HG03442 (cell line): ENCODE data around the gene ARRB1.
"Not testable (repeated sequence)": the region's sequence is repeated elsewhere in the genome, so short reads cannot be mapped to it uniquely, and the experiment has no call there.

Experiments
- ATAC-seq: cut with Tn5 transposase; IDR thresholded peaks from one replicate; pipeline ENCODE4 v1.9.1; 2021; ENCODE audit warnings: mild to moderate bottlenecking, moderate library complexity; ENCODE audit not compliant: unreplicated experiment

The ARRB1 gene

DNA sequence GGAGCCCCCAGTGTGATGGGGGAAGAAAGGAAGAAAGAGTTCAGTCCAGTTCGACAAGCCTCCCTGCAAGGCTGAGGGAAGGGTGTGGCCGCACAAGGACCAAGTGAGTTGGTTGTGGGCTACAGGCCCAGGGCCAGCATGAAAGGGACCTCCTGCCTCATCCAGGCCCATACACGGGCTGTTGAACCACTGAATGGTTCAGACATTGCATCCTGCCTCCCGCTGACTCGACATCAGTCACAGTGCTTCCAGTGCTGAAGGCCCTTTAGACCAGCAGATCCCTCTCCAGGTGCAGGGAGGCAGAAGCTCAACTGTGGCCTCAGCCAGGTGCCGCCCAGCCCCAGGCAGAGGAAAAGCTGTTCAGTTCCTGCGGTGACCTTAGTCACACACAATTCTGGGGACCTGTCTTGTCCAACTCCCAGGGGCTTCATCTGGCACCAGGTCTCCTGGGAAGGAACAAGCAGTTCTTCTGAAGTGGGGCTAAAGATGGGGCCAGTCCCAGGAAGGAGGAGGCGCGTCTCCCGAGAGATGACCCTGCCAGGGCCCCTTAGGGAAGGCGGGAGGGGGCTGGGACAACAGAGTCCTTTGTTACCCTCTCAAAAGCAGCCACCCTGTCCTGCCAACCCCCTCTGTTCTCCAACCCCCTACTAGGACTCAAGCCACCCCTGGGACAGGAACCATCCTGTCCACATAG is 6.6 kb downstream of the ARRB1 start:
- no peak for ATAC-seq

DNA sequence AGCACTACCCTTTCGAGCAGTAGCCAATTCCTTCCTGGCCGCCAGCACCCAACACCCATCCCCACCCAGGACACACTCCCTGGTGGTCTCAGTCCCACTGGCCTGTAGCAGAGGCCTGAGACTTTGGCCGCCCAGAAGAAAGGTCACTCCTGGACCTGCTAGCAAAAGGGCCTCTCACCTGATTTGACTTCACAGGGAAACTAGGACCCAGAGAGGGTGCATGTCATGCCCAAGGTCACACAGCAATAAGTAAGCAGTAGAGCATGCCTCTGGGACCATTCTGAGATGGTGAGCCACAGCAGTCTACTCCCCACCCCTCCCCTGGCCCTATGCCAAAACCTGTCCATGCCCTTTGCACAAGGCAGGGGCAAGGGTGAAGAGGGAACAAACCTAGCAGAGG is 7.3 kb downstream of the ARRB1 start:
- ATAC-seq = no peak

DNA sequence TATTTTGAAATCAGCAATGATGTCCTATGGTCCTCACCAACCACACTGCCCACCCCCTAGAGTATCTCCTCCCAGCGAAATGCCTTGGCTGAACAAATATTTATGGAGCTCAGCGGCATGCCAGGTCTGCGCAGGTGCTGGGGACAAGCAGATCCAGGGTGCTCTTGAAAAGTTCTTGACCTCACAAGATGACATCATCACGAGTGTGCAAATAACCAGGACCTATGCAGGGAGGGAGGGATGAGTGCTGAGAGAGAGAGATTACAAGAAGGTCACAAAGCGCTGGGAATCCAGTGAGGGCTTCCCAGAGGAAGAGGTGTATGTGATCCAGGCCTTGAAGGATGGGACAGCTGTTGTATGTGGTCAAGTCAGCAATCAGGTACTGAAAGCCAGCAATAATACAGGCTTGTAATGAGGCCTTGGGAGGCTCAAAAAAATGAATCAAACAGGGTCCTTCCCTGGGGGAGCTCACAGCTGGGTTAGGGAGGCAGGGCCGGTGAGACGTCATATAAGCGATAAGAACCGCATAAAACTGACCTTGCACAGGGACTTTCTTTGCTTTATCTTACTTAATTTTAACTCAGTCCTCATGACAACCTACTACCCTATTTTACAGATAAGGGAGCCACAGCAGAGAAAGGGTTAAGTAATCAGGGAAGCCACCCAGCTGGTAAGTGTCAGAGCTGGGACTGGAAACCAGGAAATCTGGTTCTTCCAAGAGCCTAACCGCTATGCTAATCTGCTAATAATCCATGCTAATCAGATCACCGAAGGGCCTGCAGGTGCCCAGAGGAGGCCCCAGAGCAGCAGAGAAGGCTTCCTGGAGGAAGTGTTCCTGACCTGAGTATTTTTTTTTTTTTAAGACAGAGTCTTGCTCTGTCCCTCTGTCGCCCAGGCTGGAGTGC is 8.2 kb downstream of the ARRB1 start:
- no peak for ATAC-seq

DNA sequence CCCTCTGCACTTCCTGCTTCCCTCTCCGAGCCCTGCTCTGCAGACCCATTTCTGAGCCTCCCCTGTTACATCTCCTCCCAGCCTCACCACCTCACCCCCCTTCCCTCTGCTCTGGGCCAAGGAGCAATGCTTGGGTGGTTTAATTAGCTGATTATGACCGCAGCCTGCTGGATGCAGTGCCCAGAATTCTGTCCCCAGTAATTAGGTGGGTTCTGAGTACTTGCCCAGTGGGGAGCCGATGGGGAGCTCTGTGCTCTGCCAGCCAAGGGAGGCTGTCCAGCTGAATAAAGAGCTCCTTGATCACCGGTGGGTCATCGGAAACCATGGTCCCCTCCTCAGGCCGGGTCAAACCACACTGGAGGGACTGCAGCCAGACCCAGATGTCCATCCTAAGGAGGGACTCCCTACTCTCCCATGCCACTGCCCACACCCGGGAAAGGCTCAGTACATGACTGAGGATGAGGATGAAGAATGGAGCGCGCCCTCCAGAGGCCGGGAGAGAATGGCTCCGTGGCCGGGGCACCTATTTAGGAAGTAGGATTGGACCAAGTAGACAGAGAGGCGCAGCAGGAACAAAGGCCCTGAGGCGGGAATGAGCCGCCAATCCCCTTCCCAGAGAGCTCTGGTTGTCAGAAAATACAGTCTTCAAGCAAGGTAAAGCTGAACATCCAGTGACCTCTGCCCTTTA is 9.1 kb downstream of the ARRB1 start:
- no peak for ATAC-seq

DNA sequence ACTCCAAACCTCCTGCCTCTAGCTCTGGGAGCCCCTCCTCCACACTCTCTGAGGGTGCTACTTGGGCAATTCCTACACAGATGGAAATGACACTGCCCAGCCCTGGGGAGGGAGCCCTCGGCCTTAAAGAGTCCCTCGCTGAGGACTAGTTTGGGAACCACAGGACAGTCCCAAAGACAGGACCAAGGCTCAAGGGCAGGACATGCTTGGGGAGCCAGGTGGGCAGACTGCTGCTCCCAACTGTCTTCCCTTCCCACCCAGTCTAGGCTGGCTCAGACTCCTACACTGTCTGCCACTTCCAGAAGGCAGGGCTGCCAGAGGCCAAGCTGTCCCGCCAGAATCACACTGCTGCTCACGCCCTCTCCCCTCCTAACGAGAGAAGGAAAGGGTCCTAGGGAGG is 9.8 kb downstream of the ARRB1 start:
- no peak for ATAC-seq

DNA sequence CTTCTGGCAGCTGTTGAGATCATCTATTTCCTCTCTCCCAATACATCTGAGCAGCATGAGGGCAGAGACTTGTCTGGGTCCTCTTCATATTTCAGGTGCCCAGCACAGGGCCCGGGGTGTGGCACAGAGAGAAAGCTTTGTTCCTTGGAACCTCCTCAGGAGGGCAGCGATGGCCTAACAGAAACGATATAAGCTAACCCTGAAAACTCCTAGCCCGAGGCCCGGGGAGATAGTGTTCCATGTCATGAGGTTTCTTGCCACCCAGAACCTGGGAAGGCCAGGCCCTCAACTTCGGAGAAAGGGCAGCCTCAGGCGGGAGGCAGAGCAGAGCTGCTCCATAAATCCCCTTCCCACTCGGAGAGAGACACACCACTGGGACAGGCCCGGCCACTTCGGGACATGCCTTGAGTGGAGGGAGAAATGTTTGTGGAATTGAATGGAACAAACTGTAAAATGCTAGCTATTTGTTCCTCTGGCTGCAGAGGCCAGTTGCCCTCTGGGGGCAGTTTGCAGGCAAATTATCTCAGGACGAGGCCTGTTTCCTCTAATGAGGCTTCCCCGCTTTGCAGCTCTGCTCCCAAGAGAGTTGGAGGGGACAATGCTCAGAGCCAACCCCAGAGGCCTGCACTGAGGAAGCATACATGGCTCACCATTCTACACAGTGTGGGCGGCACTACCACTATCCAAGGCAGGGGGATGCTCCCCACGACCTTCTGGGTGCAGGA is 11.6 kb downstream of the ARRB1 start:
- ATAC-seq = peak; percentile 38

DNA sequence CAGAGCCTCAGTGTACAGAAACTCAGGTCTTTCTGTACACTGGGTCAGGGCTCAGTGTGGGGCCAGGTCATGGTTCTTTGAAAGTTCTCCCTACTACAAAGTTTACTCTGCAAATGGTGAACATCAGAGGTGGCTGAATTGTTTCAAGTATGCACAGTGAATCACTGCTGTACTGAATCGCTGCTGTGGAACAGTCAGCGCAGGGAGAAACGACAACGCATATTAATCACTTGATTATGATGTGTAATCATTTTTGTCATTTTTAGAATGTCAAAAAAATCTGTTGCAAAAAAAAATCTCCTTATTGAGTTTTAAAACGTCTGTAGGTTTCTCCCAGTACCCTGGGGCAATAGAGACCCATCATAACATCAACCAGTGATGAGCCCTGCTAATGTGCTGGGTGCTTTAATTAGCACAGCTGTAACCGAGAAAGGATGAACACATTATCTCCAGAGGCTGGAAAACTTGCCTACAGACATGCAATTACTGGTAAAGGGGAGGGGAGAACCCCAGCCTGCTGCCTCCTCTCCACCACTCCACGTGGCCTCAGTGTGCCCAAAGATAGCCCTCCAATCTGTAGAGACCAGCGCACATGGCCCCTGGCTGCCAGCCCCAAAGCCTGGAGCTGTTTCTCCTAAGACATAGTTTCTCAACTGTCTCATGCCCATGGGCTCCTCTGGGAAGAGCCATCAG is 12.8 kb downstream of the ARRB1 start:
- no peak for ATAC-seq

DNA sequence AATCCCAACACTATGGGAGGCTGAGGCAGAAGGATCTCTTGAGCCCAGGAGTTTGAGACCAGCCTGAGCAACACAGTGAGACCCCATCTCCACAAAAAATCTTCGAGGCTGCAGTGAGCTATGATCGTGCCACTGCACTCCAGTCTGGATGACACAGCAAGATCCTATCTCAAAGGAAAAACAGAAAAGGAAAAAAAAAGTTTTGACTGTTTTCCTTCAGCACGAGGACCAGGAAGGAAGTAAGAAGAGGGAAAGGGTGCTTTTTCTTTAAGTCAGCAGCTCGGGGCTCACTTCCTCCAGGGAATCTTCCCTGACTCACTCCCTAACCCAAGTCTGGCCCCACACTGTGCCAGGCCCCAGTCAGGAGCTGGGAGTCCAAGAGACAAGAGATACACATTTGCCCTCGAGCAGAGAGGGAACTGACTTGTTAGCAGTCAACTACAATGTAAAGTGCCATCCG is 14.2 kb downstream of the ARRB1 start:
- ATAC-seq = no peak

DNA sequence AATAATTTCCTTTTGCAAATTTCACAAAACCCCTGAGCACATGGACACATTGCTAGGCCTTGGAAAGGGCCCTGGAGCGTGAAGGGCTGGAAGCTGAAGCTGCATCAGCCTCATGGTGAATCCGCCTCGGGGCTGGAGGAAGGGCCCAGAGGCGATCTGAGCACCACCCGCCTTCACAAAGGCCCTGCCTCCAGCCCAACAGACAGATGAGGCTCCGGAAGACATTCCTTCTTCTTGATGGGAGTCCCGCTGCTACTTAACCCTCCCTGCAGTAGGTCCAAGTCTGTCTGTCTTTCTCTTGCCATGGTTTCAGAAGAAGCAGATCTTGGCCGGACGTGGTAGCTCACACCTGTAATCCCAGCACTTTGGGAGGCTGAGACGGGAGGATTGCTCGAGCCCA is 16.5 kb downstream of the ARRB1 start:
- ATAC-seq = no peak

DNA sequence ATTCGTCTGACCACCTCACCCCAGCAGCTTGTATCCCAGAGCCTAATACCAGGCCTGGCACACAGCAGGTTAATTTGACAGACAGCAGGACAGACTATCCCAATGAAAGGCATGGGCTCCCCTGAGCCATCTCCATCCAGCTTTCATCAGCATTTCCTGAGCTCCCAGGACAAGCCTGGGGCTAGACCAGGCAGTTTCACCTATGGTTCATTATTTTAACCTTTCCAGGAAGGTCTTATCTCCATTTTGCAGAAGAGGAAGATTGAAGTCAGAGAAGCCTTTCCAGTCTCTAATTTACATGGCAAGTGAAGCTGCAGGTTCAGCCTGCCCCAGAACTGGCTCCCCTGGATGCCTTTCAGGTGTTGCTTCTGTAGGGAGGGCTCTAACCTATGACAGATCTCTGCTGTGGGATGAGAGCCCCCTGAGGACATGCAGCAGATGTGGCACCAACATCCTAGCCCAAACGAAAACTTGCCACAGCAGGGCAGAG is 17.0 kb downstream of the ARRB1 start:
- ATAC-seq = no peak

DNA sequence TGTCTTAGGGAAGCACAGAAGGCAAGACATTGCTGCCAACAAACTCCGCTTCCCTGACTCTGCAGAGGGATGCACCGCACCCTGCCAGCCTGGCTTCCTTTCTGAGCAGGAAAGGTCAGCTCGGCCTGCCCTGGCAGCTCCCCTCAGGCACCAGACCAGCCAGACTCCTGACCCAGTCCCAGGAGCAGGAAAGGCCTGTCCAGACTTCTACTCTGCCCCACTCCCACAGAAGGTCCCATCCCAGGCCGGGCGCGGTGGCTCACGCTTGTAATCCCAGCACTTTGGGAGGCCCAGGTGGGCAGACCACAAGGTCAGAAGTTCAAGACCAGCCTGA is 17.7 kb downstream of the ARRB1 start:
- ATAC-seq = no peak

DNA sequence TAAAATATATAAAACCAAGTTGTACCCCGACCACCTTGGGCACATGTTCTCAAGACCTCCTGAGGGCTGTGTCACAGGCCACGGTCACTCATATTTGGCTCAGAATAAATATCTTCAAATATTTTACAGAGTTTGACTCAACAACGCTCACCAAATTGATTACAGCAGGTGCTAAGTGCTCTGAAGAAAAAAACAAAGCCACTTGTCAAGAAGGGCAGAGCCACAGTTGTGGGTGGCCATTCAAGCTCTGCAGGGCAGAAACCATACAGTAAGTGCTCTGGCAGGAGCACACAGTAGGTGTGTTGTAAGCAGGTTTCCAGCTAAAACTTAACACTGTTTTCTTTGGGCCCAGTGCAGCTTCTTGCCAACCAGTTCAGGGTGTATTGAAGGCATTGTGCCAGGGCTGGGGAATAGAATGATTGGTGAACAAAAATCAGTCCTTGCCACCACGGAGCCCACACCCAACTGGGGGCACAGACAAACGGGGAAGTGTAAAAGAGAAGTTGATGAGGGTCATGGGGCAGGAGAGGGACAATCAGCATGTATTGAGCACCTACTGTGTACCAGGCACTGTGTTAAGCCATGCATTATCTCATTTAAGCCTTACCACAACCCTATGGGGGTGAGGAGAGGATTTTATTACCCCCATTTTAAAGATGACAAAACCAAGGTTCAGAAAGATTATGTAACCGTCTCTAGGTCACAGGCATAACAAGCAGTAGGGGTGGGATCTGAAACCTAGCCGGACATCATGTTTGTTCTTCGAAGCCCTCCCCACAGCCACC is 18.2 kb downstream of the ARRB1 start:
- no peak for ATAC-seq

DNA sequence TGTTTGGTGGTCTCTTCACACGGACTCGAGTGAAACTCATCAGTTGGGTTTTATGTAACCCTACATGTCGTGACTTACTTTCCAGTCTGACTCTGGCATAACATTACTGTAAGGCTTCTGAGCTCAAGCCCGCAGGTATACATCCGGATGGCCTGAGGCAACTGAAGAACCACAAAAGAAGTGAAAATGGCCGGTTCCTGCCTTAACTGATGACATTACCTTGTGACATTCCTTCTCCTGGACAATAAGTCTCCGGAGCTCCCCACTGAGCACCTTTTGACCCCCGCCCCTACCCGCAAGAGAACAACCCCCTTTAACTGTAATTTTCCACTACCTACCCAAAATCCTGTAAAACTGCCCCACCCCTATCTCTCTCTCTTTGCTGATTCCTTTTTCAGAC is 19.7 kb downstream of the ARRB1 start:
- not testable (repeated sequence) for ATAC-seq

DNA sequence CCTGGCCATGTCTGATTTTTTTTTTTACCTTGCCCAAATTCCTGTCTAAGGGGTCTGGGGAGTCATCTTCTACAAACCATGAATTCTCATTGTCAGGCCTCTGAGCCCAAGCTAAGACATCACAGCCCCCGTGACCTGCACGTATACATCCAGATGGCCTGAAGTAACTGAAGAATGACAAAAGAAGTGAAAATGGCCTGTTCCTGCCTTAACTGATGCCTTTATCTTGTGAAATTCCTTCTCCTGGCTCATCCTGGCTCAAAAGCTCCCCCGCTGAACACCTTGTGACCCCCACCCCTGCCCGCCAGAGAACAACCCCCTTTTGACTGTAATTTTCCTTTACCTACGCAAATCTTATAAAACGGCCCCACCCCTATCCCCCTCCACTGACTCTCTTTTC is 20.2 kb downstream of the ARRB1 start:
- ATAC-seq = not testable (repeated sequence)

DNA sequence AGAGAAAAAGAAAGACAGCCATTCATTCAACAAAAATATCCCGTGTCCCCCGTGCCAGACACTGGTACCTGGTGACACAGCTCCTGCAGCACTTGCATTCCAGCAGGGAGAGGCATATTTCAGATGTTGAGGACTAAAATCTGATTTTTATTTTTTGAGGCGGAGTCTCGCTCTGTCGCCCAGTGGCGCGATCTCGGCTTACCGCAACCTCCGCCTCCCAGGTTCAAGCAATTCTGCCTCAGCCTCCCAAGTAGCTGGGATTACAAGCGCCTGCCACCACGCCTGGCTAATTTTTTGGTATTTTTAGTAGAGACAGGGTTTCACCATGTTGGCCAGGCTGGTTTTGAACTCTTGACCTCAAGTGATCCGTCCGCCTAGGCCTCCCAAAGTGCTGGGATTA is 20.6 kb downstream of the ARRB1 start:
- not testable (repeated sequence) for ATAC-seq

DNA sequence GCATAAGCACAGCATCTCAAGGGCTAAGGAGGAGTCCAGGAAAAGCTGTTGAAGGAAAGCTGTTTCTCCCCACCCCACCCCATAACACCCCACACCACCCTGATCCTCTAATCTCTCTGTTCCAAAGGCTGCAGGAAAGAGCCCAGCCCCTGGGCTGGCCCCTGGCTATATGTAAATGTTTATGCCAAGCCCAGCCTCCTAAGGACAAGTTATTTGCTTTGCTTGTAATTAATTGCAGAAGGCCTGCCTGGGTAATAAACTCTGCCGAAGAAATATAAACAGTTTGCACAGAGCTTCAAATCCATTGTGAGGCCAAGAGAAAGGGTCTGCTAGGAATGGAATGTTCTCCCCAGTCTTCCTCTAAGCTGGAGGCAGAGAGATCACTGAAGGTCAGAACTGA is 21.2 kb downstream of the ARRB1 start:
- ATAC-seq = no peak

DNA sequence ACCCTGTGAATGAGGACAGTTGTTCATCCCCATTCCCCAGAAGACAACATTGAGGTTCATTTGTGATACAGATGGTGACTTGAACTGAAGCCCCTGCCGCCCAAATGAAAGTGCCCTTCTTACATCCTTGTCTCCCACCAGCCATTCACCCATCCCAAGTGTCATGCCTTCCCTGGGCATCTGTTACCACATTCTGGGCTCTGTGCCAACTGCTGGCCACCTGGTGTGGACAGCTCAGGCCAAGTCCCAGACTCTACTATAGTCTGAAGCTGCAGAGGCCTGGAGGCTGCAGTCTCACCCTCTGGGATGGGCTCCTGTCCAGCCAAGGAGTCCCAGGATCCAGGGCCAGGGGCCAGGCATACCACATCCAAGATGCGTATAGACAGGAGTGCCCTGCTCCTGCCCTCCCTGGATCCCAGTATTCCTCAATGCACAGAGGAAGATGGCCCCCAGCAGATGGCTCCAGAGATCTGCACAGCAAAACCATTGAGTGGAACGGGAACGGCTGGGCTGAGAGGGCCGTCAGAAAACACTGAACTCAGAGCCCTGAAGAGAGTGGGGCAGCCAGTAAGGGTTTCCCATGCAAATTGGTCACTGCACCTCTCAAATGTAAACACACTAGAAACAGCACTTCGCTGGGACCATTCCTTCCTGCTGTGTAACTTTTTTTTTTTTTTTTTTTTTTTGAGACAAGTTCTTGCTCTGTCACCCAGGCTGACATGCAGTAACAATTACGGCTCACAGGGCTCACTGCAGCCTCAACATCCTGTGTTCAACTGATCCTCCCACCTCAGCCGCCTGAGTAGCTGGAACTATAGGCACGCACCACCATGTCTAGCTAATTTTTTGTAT is 22.8 kb downstream of the ARRB1 start:
- no peak for ATAC-seq

DNA sequence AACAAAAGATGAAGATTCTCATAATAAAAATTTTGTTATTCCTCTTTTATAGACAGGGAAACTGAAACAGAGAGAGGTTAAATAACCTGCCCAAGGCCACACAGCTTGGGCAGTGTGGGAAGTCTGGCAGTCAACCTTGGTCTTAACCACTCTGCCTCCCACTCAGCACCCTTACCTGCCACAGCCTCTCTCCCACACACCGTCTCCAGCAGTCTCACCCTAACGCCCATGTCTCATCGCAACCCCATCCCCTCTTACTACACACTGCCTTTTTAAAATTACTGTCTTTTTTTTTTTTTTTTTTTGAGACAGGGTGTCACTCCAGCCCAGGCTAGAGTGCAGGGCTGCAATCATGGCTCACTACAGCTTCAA is 25.0 kb downstream of the ARRB1 start:
- no peak for ATAC-seq
